ENCODE measurements around the gene NELFCD.
"Not testable (repeated sequence)": the region's sequence is repeated elsewhere in the genome, so short reads cannot be mapped to it uniquely, and the experiment has no call there.

Gene NELFCD

GRCh38 chr20:59026904-59027740 lies 46.1 kb downstream of the NELFCD start:
- no peak for DNase-seq (ENCODE audit: low read depth)

- DNase-seq (ENCODE audit: low read depth), result no peak
Observed at GRCh38 chr20:59027741-59028320, 46.8 kb downstream of the NELFCD start.

- DNase-seq (ENCODE audit: low read depth), result no peak
Observed at GRCh38 chr20:59028812-59029211, 47.8 kb downstream of the NELFCD start.

- no peak for DNase-seq (ENCODE audit: low read depth)
Observed at GRCh38 chr20:59030911-59031563, 50.0 kb downstream of the NELFCD start.

- DNase-seq (ENCODE audit: low read depth), result no peak
Observed at GRCh38 chr20:59031564-59032022, 50.5 kb downstream of the NELFCD start.

GRCh38 chr20:59032023-59032712 lies 51.1 kb downstream of the NELFCD start, which contains the start of gene ATP5F1E:
TSS of gene ATP5F1E (minus strand) at chr20:59032335. CDS start at chr20:59032251, 84 bp downstream.
- peak; percentile 95 for DNase-seq (ENCODE audit: low read depth)

- no peak for DNase-seq (ENCODE audit: low read depth)
Observed at GRCh38 chr20:59032713-59033059, 51.6 kb downstream of the NELFCD start.

- DNase-seq (ENCODE audit: low read depth), result no peak
Observed at GRCh38 chr20:59033093-59033492, 52.0 kb downstream of the NELFCD start.

GRCh38 chr20:59033616-59034165 lies 52.6 kb downstream of the NELFCD start:
- DNase-seq (ENCODE audit: low read depth), result no peak

GRCh38 chr20:59035381-59035780 lies 54.3 kb downstream of the NELFCD start:
- DNase-seq (ENCODE audit: low read depth), result no peak

GRCh38 chr20:59037386-59037785 lies 56.3 kb downstream of the NELFCD start:
- no peak for DNase-seq (ENCODE audit: low read depth)

- DNase-seq (ENCODE audit: low read depth), result no peak
Observed at GRCh38 chr20:59039233-59039632, 58.2 kb downstream of the NELFCD start.

GRCh38 chr20:59040667-59041066 lies 59.6 kb downstream of the NELFCD start:
- DNase-seq (ENCODE audit: low read depth), result no peak

- not testable (repeated sequence) for DNase-seq (ENCODE audit: low read depth)
Observed at GRCh38 chr20:59041487-59041886, 60.4 kb downstream of the NELFCD start.

- no peak for DNase-seq (ENCODE audit: low read depth)
Observed at GRCh38 chr20:59042151-59042795, 61.2 kb downstream of the NELFCD start, which contains the start of gene PRELID3B. TSS of gene PRELID3B (minus strand) at chr20:59042786. CDS start at chr20:59042730, 56 bp downstream.

- DNase-seq (ENCODE audit: low read depth), result peak; percentile 92
Observed at GRCh38 chr20:59042796-59043631, 62.0 kb downstream of the NELFCD start.

- no peak for DNase-seq (ENCODE audit: low read depth)
Observed at GRCh38 chr20:59043698-59044097, 62.6 kb downstream of the NELFCD start.

- DNase-seq (ENCODE audit: low read depth), result no peak
Observed at GRCh38 chr20:59044295-59044694, 63.2 kb downstream of the NELFCD start.
